Transverse colon (tissue), 4 donors: ENCODE results near the gene GIGYF1. TPM values are rescaled to one million over a fixed set of nuclear protein-coding genes. Genes with fewer than 3 reads are reported as not detected.

Source experiments
- DNase-seq: peaks from one replicate; pipeline ENCODE4 v3.0.0-alpha.2; 2019
- H3K27ac ChIP-seq, 4 donors: fragments of 200-600 bp; sonication (generic); 2 replicates each; pipeline ENCODE4 v1.5.1; 2016 to 2018; ENCODE audit warnings: inconsistent platforms in 4 of 4
- H3K27me3 ChIP-seq: fragments of 200-600 bp; sonication (generic); 2 replicates; pipeline ENCODE4 v1.5.1; 2017; ENCODE audit warnings: inconsistent platforms
- H3K36me3 ChIP-seq, 4 donors: fragments of 200-600 bp; sonication (generic); 2 replicates each; pipeline ENCODE4 v1.5.1; 2017 to 2019; ENCODE audit warnings: inconsistent platforms in 4 of 4
- H3K4me1 ChIP-seq, 4 donors: fragments of 200-600 bp; sonication (generic); 2 replicates each; pipeline ENCODE4 v1.5.1; 2017 to 2020; ENCODE audit warnings: inconsistent platforms in 4 of 4
- H3K4me3 ChIP-seq, 4 donors: fragments of 200-600 bp; sonication (generic); 1 replicate in 1 of 4; 2 replicates in 3 of 4; pipeline versions ENCODE4 v1.5.1 to v1.6.1; 2017 to 2019; ENCODE audit warnings: inconsistent platforms in 4 of 4
- H3K9me3 ChIP-seq, 2 donors: fragments of 200-600 bp; sonication (generic); 2 replicates each; pipeline ENCODE4 v1.5.1; 2017 to 2019; ENCODE audit warnings: inconsistent platforms in 2 of 2
- CTCF ChIP-seq, 5 experiments: fragments of 200-600 bp in 3 of 5; fragments of 450-650 bp in 2 of 5; sonication (generic) in 3 of 5; IDR thresholded peaks; 1 replicate in 2 of 5; 2 replicates in 3 of 5; pipeline ENCODE4 v1.5.1; 2016 to 2017; ENCODE audit warnings: antibody characterized with exemption in 5 of 5, inconsistent platforms in 3 of 5, mild to moderate bottlenecking in 2 of 5, moderate library complexity in 1 of 5
- EP300 ChIP-seq: sonication (generic); formaldehyde crosslinking; IDR thresholded peaks from one replicate; pipeline ENCODE4 v1.6.1; 2017; ENCODE audit warnings: antibody characterized with exemption, low read depth
- POLR2A ChIP-seq: fragments of 450-650 bp; IDR thresholded peaks from one replicate; pipeline ENCODE4 v1.6.1; 2016; ENCODE audit warnings: antibody characterized with exemption, mild to moderate bottlenecking, moderate library complexity
- POLR2AphosphoS5 ChIP-seq, 3 donors: sonication (generic); formaldehyde crosslinking; IDR thresholded peaks; one replicate each; pipeline ENCODE4 v1.6.1; 2016; ENCODE audit warnings: antibody characterized with exemption in 3 of 3
- WGBS, 2 donors: methylation state at CpG; one replicate each; pipeline ENCODE4 v1.1.5; 2018; ENCODE audit warnings: low coverage in 1 of 2; 5-methylcytosine and 5-hydroxymethylcytosine counted together
- in situ Hi-C, 4 donors: fragments of 200-750 bp; cut with MboI; loops; one replicate each; pipeline versions ENCODE4 v1.15.0 to v1.15.1; 2017; ENCODE audit warnings: low sequenced_read_pairs in 3 of 4, low pct_ligation_motif_present in 1 of 4, low pct_unique_long_range_greater_than_20kb in 1 of 4
- intact Hi-C: fragments of 100-400 bp; cut with DNase I; formaldehyde crosslinking; loops from one replicate; pipeline ENCODE4 v1.15.1; 2023; ENCODE audit warnings: low total_unique reads
- total RNA-seq, 4 donors: library from RNA; depleted of rRNA; stranded (reverse); fragments of >200 nt; gene quantifications; one replicate each; pipeline ENCODE4 v1.1.0, GENCODE V29; 2016

GIGYF1 gene
- total RNA-seq, 4 donors from 2014 or later: 25.4 to 104 (median 51.8) TPM

GRCh38 chr7:100654908-100655831, 38.9 kb downstream of the GIGYF1 start:
- Histone ChIP-seq H3K9me3 (no peaks in the 10 kb centered on the region), H3K27ac (no peak overlapping the region), H3K4me3 (no peak overlapping the region), H3K27me3 (peaks cover 66% of the 10 kb centered on the region), H3K4me1 (no peaks in the 10 kb centered on the region), H3K36me3 (no peaks in the 10 kb centered on the region)
- no peak for DNase-seq
- WGBS, 2 donors: 48 to 56% methylated on average over 7 to 25 of the region's 25 CpGs
- TF ChIP-seq POLR2A (no peak), EP300 (no peak)
- in situ Hi-C loops (no loop called here), intact Hi-C loops (no loop called here)

GRCh38 chr7:100649826-100650565, 44.1 kb downstream of the GIGYF1 start:
- 72% methylated on average over 15 of the region's 15 CpGs; no CpG with 5 or more reads in 1 of the 2 donors for WGBS, 2 donors
- in situ Hi-C loops (no loop called here), intact Hi-C loops (no loop called here)
- peaks cover 45% of the 10 kb centered on the region for H3K27me3 ChIP-seq
- no peaks in the 10 kb centered on the region for H3K4me1 ChIP-seq
- TF ChIP-seq CTCF (IDR thresholded peaks at IDR 0.05): no peak
- no peak for TF ChIP-seq POLR2AphosphoS5 (IDR thresholded peaks at IDR 0.05)
- no peak for TF ChIP-seq POLR2A
- no peak for TF ChIP-seq EP300
- no peaks in the 10 kb centered on the region for H3K9me3 ChIP-seq
- no peak overlapping the region for H3K27ac ChIP-seq
- no peak for DNase-seq
- H3K4me3 ChIP-seq: no peak overlapping the region
- no peaks in the 10 kb centered on the region for H3K36me3 ChIP-seq

GRCh38 chr7:100642534-100642907, 51.5 kb downstream of the GIGYF1 start:
- no peaks in the 10 kb centered on the region for H3K36me3 ChIP-seq
- peak; percentile 58 for DNase-seq
- H3K27me3 ChIP-seq: peaks cover 35% of the 10 kb centered on the region
- H3K4me3 ChIP-seq: no peak overlapping the region
- WGBS, 2 donors: 46 to 47% methylated on average over 3 to 11 of the region's 11 CpGs
- no peaks in the 10 kb centered on the region for H3K4me1 ChIP-seq
- no peaks in the 10 kb centered on the region for H3K9me3 ChIP-seq
- no peak for TF ChIP-seq POLR2A
- no peak for TF ChIP-seq CTCF (IDR thresholded peaks at IDR 0.05)
- TF ChIP-seq EP300: no peak
- TF ChIP-seq POLR2AphosphoS5 (IDR thresholded peaks at IDR 0.05): no peak
- H3K27ac ChIP-seq: no peak overlapping the region
- in situ Hi-C loops (no loop called here), intact Hi-C loops (no loop called here)

- no peaks in the 10 kb centered on the region for H3K4me1 ChIP-seq
- WGBS, 2 donors: 66 to 80% methylated on average over 1 to 9 of the region's 10 CpGs
- intact Hi-C loops (no loop called here), in situ Hi-C loops (no loop called here)
- no peak for DNase-seq
- TF ChIP-seq POLR2AphosphoS5 (IDR thresholded peaks at IDR 0.05): no peak
- TF ChIP-seq EP300: no peak
- no peak for TF ChIP-seq CTCF (IDR thresholded peaks at IDR 0.05)
- no peak for TF ChIP-seq POLR2A
- H3K27ac ChIP-seq: no peak overlapping the region
- H3K9me3 ChIP-seq: no peaks in the 10 kb centered on the region
- H3K36me3 ChIP-seq: no peaks in the 10 kb centered on the region
- H3K27me3 ChIP-seq: peaks cover 30% of the 10 kb centered on the region
- no peak overlapping the region for H3K4me3 ChIP-seq
These were observed 52.1 kb downstream of the GIGYF1 start for GRCh38 chr7:100641860-100642533.
